HEK293T (cell line): ENCODE results near the gene ST6GALNAC4.

ENCODE experiments used
- ARNT ChIP-seq: fragments of 450-650 bp; IDR thresholded peaks from 2 replicates; pipeline ENCODE4 v1.6.1; 2017; ENCODE audit warnings: mild to moderate bottlenecking
- CTBP1 ChIP-seq: fragments of 450-650 bp; IDR thresholded peaks from 2 replicates; pipeline ENCODE4 v1.6.1; 2016; ENCODE audit warnings: borderline replicate concordance
- ELF4 ChIP-seq: fragments of 450-650 bp; IDR thresholded peaks from 2 replicates; pipeline ENCODE4 v1.6.1; 2017; ENCODE audit warnings: antibody characterized with exemption
- FOXM1 ChIP-seq: fragments of 450-650 bp; IDR thresholded peaks from 2 replicates; pipeline ENCODE4 v1.6.1; 2017; ENCODE audit warnings: mild to moderate bottlenecking, borderline replicate concordance
- SUZ12 ChIP-seq: fragments of 450-650 bp; IDR thresholded peaks from 2 replicates; pipeline ENCODE4 v1.6.1; 2016; ENCODE audit warnings: mild to moderate bottlenecking

DNA sequence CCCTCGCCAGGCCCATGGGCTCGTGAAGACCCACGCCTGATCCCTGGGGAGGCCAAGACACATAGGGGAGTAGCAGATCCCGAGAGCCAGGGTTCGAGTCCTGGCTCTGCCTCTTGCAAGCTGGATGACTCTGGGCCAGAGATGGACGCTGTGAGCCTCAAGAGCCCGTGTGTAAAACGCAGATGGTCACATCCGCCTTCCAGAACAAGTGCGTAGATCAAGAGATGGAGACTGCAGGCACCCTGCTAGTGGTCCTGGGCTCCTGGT lies 8.2 kb downstream of the ST6GALNAC4 start:
- TF ChIP-seq FOXM1, result no peak
- no peak for TF ChIP-seq CTBP1
- no peak for TF ChIP-seq ELF4
- no peak for TF ChIP-seq ARNT
- no peak for TF ChIP-seq SUZ12
